Calu3 (cell line): ENCODE data around the gene TREML2. TPM values are rescaled to one million over a fixed set of nuclear protein-coding genes. Genes with fewer than 3 reads are reported as not detected.

ENCODE experiments used
- BruUV-seq: library from RNA; stranded (reverse); fragments of 400-500 nt; replicated peaks from 2 replicates; lab custom pipeline; 2021; lab: Mats Ljungman, UMichigan
- CTCF ChIA-PET: fragments of 300-600 bp; sonication (Branson Sonifier 250); formaldehyde crosslinking; loops from one replicate; lab custom pipeline; 2022; ENCODE audit warnings: antibody characterized with exemption; lab: Charles Lee
- DNase-seq: peaks from one replicate; pipeline ENCODE4 v3.0.0; 2022
- H3K27ac Mint-ChIP-seq: one replicate; pipeline ENCODE4 v1.8.0; 2022; ENCODE audit warnings: mixed read lengths; ENCODE audit not compliant: unreplicated experiment
- H3K27me3 Mint-ChIP-seq: one replicate; pipeline ENCODE4 v1.8.0; 2022; ENCODE audit warnings: mixed read lengths; ENCODE audit not compliant: unreplicated experiment
- H3K36me3 Mint-ChIP-seq: one replicate; pipeline ENCODE4 v1.8.0; 2022; ENCODE audit warnings: mild to moderate bottlenecking, moderate library complexity, mixed read lengths; ENCODE audit not compliant: insufficient read depth, unreplicated experiment
- H3K4me1 Mint-ChIP-seq: one replicate; pipeline ENCODE4 v1.8.0; 2022; ENCODE audit warnings: mild to moderate bottlenecking, low read depth, mixed read lengths; ENCODE audit not compliant: unreplicated experiment
- H3K4me3 Mint-ChIP-seq: one replicate; pipeline ENCODE4 v1.8.0; 2022; ENCODE audit warnings: mild to moderate bottlenecking, low read depth, moderate library complexity, mixed read lengths; ENCODE audit not compliant: unreplicated experiment
- H3K9me3 Mint-ChIP-seq: one replicate; pipeline ENCODE4 v1.8.0; 2022; ENCODE audit warnings: low read depth, mixed read lengths; ENCODE audit not compliant: unreplicated experiment
- intact Hi-C: fragments of 100-400 bp; cut with micrococcal nuclease; formaldehyde crosslinking; loops from one replicate; pipeline ENCODE4 v1.10.0; 2022; ENCODE audit not compliant: unreplicated experiment
- total RNA-seq: library from RNA; stranded (reverse); gene quantifications from 2 replicates; pipeline ENCODE4 v1.2.3, GENCODE V29; 2022
- TF ChIP-seq, protein P1 (sequence below): fragments of 200-600 bp; IDR thresholded peaks from one replicate; pipeline ENCODE4 v1.8.0; 2022; ENCODE audit warnings: antibody characterized with exemption; ENCODE audit not compliant: unreplicated experiment

The TREML2 gene
- total RNA-seq, 1 experiment from 2014 or later, result not detected

DNA sequence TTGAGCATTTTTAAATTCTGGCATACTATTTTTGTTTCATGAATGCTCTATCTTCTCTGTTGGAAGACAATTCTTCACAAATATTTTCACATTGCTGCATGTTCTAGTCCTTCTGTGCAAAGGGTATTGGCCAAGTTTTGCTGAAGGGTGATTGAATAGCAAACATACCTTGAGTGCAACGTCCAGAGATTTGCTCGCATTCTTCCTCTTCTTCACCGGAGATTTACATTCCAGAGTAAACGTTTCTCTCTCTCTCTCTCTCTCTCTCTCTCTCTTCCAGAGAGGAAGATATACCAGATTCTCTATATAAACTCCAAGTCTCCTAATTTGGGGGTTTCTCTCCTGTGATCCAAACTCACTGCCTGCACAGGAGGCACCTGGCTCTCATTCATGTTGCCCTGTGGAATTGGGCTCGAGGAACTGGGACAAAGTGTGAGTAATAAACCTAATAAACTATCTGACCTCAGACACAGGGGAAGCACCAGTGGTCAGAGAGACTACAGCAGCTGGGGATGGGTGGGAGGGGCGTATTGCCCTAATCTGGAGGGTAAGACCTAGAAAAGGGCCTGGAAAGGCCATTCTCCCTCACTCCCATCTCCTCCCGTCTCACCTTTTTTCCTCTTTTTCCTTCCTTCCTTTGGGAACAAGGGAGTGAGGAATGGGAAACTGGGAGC lies 45.7 kb downstream of the TREML2 start:
- H3K4me3 Mint-ChIP-seq, result no peak overlapping the region
- H3K9me3 Mint-ChIP-seq, result no peaks in the 10 kb centered on the region
- CTCF ChIA-PET, result no interaction called here
- intact Hi-C loops, result no loop called here
- no peaks in the 10 kb centered on the region for H3K36me3 Mint-ChIP-seq
- DNase-seq, result no peak
- peaks cover 67% of the 10 kb centered on the region for H3K27me3 Mint-ChIP-seq
- H3K27ac Mint-ChIP-seq, result no peak overlapping the region
- no peaks in the 10 kb centered on the region for H3K4me1 Mint-ChIP-seq
- BruUV-seq, result no TSS peak
- TF ChIP-seq, protein P1, sequence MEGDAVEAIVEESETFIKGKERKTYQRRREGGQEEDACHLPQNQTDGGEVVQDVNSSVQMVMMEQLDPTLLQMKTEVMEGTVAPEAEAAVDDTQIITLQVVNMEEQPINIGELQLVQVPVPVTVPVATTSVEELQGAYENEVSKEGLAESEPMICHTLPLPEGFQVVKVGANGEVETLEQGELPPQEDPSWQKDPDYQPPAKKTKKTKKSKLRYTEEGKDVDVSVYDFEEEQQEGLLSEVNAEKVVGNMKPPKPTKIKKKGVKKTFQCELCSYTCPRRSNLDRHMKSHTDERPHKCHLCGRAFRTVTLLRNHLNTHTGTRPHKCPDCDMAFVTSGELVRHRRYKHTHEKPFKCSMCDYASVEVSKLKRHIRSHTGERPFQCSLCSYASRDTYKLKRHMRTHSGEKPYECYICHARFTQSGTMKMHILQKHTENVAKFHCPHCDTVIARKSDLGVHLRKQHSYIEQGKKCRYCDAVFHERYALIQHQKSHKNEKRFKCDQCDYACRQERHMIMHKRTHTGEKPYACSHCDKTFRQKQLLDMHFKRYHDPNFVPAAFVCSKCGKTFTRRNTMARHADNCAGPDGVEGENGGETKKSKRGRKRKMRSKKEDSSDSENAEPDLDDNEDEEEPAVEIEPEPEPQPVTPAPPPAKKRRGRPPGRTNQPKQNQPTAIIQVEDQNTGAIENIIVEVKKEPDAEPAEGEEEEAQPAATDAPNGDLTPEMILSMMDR, result no peak

DNA sequence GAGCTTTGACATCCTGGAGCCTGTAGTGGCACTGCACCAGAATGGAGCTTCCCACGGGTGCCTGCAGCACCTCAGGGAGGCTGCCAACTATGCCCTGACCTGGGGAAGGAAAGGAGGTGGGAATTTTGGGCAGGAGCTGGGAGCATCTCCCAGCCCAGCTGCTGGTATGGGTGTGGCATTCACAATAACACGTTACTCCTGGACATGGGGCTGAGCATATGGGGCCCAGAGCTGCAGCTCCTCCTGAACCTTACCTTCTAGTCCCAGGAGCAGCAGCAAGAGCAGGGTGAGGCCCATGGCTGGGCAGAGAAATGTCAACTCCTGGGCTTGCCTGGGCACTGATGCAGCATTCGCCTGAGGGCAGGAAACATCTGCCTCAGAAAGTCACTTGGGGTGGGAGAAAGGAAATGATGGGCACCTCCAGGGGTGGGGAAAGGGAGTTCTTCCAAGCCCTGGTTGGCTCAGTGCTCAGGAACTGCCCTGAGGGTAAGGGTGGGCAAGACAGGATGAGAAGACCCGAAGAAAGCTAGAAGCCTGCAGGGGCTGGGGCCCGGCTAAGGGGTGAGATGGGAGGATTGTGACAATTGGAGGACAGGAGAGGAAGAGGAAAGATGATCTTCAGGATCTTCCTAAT lies 46.8 kb downstream of the TREML2 start, which contains the start of gene TREML1:
Gene TREML1 (minus strand): TSS at position 356 of the 634 bp plus-strand sequence. CDS start 59 bp downstream, at position 297.
- TF ChIP-seq, protein P1, result no peak
- H3K9me3 Mint-ChIP-seq, result no peaks in the 10 kb centered on the region
- peaks cover 64% of the 10 kb centered on the region for H3K27me3 Mint-ChIP-seq
- no peaks in the 10 kb centered on the region for H3K4me1 Mint-ChIP-seq
- H3K36me3 Mint-ChIP-seq, result no peaks in the 10 kb centered on the region
- no peak within 1 kb of the TSS for H3K4me3 Mint-ChIP-seq
- intact Hi-C loops, result no loop called here
- BruUV-seq, result no TSS peak
- no peak for DNase-seq
- CTCF ChIA-PET, result no interaction called here
- no peak within 1 kb of the TSS for H3K27ac Mint-ChIP-seq

DNA sequence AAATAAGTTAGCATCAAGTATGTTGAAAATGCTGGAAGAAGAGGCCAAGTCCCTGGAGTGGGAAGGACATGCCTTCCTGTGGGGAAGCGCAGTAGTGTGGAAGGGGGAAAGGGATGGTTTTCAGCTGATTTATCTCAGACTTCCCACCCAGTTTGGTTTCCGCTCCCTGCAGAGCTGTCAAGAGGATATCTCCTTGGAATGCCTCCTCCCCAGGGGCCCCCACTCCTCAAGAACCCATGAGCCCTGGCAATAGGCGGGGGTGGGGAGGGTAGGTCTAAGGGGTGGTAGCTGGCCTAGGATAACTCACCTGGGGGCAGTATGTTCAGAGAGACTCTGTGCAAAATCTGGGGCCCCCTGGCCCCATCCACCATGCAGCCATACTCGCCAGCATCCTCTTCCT lies 47.5 kb downstream of the TREML2 start:
- TF ChIP-seq, protein P1, result no peak
- no peaks in the 10 kb centered on the region for H3K9me3 Mint-ChIP-seq
- intact Hi-C loops, result no loop called here
- no peaks in the 10 kb centered on the region for H3K36me3 Mint-ChIP-seq
- no peak overlapping the region for H3K4me3 Mint-ChIP-seq
- DNase-seq, result no peak
- H3K27ac Mint-ChIP-seq, result no peak overlapping the region
- CTCF ChIA-PET, result no interaction called here
- peaks cover 57% of the 10 kb centered on the region for H3K27me3 Mint-ChIP-seq
- no TSS peak for BruUV-seq
- no peaks in the 10 kb centered on the region for H3K4me1 Mint-ChIP-seq

DNA sequence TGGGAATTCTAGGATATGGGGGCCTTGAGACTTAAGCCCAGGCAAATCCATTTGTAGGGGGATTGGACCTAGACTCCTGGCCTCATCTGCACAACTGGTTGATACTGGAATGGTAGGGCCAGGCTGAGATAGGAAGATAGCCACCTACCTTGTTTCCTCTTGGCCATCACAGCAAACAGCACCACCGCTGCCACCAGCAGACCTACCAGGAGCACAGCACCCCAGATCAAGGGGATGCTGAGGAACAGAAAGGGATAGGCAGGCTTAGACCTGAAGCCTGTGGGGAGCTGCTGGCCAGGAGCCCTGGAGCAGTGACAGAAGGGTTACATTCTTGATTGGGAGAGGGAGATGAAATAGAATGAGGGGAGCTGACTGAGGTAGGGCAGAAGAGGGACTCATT lies 50.3 kb downstream of the TREML2 start:
- Mint-ChIP-seq H3K27ac (no peak overlapping the region), H3K36me3 (no peaks in the 10 kb centered on the region), H3K9me3 (no peaks in the 10 kb centered on the region), H3K4me3 (no peak overlapping the region), H3K4me1 (no peaks in the 10 kb centered on the region), H3K27me3 (peaks cover 30% of the 10 kb centered on the region)
- TF ChIP-seq, protein P1, result no peak
- intact Hi-C loops, result no loop called here
- no peak for DNase-seq
- no TSS peak for BruUV-seq
- CTCF ChIA-PET, result no interaction called here
